ENCODE data around the gene RABEP1.

The RABEP1 gene

GRCh38 chr17:5396612-5397011 lies 114.5 kb downstream of the RABEP1 start:
- Histone ChIP-seq H3K4me2 (ENCODE audit: low read length) (no peak overlapping the region), H3K36me3 (ENCODE audit: control insufficient read depth, insufficient read depth, low read length) (no peaks in the 10 kb centered on the region), H3K9me3 (ENCODE audit: control insufficient read depth, low read length) (no peaks in the 10 kb centered on the region)

GRCh38 chr17:5399767-5400166 lies 117.7 kb downstream of the RABEP1 start:
- no peak overlapping the region for H2AFZ ChIP-seq
- H3K27me3 ChIP-seq (ENCODE audit: control insufficient read depth, insufficient read depth, low read length) = no peaks in the 10 kb centered on the region
- no peak overlapping the region for H3K4me2 ChIP-seq (ENCODE audit: low read length)
- no peak overlapping the region for H3K9ac ChIP-seq
- no peak overlapping the region for H3K27ac ChIP-seq
- H3K79me2 ChIP-seq = no peaks in the 10 kb centered on the region
- H3K36me3 ChIP-seq (ENCODE audit: control insufficient read depth, insufficient read depth, low read length) = no peaks in the 10 kb centered on the region
- H3K4me3 ChIP-seq (ENCODE audit: low read depth, low read length) = no peak overlapping the region
- no peak for TF ChIP-seq CTCF (IDR thresholded peaks at IDR 0.05)
- H3K9me3 ChIP-seq (ENCODE audit: control insufficient read depth, low read length) = no peaks in the 10 kb centered on the region
- peaks cover 5% of the 10 kb centered on the region for H3K4me1 ChIP-seq

More at GRCh38 chr17:5396612-5397011, 114.5 kb downstream of the RABEP1 start:
- Histone ChIP-seq H3K79me2 (no peaks in the 10 kb centered on the region), H3K27me3 (ENCODE audit: control insufficient read depth, insufficient read depth, low read length) (no peaks in the 10 kb centered on the region), H3K4me1 (peaks cover 5% of the 10 kb centered on the region), H3K4me3 (ENCODE audit: low read depth, low read length) (no peak overlapping the region), H2AFZ (no peak overlapping the region), H3K27ac (no peak overlapping the region), H3K9ac (no peak overlapping the region)
- no peak for TF ChIP-seq CTCF (IDR thresholded peaks at IDR 0.05)

GRCh38 chr17:5405400-5405799 lies 123.3 kb downstream of the RABEP1 start:
- no peak overlapping the region for H2AFZ ChIP-seq
- no peak overlapping the region for H3K4me2 ChIP-seq (ENCODE audit: low read length)
- H3K36me3 ChIP-seq (ENCODE audit: control insufficient read depth, insufficient read depth, low read length) = no peaks in the 10 kb centered on the region
- no peaks in the 10 kb centered on the region for H3K27me3 ChIP-seq (ENCODE audit: control insufficient read depth, insufficient read depth, low read length)
- no peak for TF ChIP-seq CTCF (IDR thresholded peaks at IDR 0.05)
- H3K27ac ChIP-seq = no peak overlapping the region
- no peaks in the 10 kb centered on the region for H3K9me3 ChIP-seq (ENCODE audit: control insufficient read depth, low read length)
- H3K9ac ChIP-seq = no peak overlapping the region
- no peak overlapping the region for H3K4me3 ChIP-seq (ENCODE audit: low read depth, low read length)
- no peaks in the 10 kb centered on the region for H3K4me1 ChIP-seq
- no peaks in the 10 kb centered on the region for H3K79me2 ChIP-seq

GRCh38 chr17:5408186-5408585 lies 126.1 kb downstream of the RABEP1 start:
- Histone ChIP-seq H3K4me2 (ENCODE audit: low read length) (no peak overlapping the region), H3K79me2 (peaks cover 2% of the 10 kb centered on the region), H3K4me1 (no peaks in the 10 kb centered on the region), H3K36me3 (ENCODE audit: control insufficient read depth, insufficient read depth, low read length) (no peaks in the 10 kb centered on the region), H3K9me3 (ENCODE audit: control insufficient read depth, low read length) (no peaks in the 10 kb centered on the region), H3K9ac (no peak overlapping the region), H3K4me3 (ENCODE audit: low read depth, low read length) (no peak overlapping the region), H3K27ac (no peak overlapping the region), H3K27me3 (ENCODE audit: control insufficient read depth, insufficient read depth, low read length) (no peaks in the 10 kb centered on the region), H2AFZ (no peak overlapping the region)
- TF ChIP-seq CTCF (IDR thresholded peaks at IDR 0.05) = no peak

- peaks cover 9% of the 10 kb centered on the region for H3K79me2 ChIP-seq
- no peak overlapping the region for H3K4me3 ChIP-seq (ENCODE audit: low read depth, low read length)
- no peak overlapping the region for H3K27ac ChIP-seq
- TF ChIP-seq CTCF (IDR thresholded peaks at IDR 0.05) = no peak
- no peak overlapping the region for H3K9ac ChIP-seq
- no peaks in the 10 kb centered on the region for H3K27me3 ChIP-seq (ENCODE audit: control insufficient read depth, insufficient read depth, low read length)
- H3K36me3 ChIP-seq (ENCODE audit: control insufficient read depth, insufficient read depth, low read length) = no peaks in the 10 kb centered on the region
- no peak overlapping the region for H2AFZ ChIP-seq
- H3K4me1 ChIP-seq = no peaks in the 10 kb centered on the region
- H3K9me3 ChIP-seq (ENCODE audit: control insufficient read depth, low read length) = no peaks in the 10 kb centered on the region
- no peak overlapping the region for H3K4me2 ChIP-seq (ENCODE audit: low read length)
Measured at GRCh38 chr17:5410594-5411272, 128.6 kb downstream of the RABEP1 start.
